GM19238 (cell line): ENCODE data around the gene VPS51.
A peak's percentile ranks its signal among the peaks of the same experiment; 100 is the strongest.
"Not testable (repeated sequence)": the region's sequence is repeated elsewhere in the genome, so short reads cannot be mapped to it uniquely, and the experiment has no call there.

ENCODE experiments used
- DNase-seq: peaks from one replicate; pipeline ENCODE4 v3.0.0; 2011; ENCODE audit warnings: low spot score; ENCODE audit not compliant: insufficient read length

Gene VPS51

DNA sequence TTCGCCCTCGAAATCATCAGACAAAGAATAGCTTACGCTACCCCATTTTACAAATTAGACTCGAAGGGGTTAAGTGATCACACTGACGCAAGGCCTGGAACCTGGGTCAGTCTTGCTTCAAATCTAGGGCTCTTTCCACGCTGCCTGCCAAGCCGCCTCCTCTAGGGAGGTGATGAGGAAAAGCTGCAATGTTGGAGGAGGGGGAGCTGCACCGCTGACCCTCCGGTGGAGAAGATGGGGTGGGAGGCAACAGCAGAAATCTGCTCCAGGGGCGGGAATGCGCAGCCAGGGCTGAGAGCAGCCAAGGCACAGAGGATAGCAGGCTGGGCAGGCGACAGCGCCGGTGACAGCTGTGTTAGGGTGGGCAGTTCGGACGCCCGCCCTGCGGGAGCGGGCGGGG lies 37.7 kb downstream of the VPS51 start:
- DNase-seq = no peak

DNA sequence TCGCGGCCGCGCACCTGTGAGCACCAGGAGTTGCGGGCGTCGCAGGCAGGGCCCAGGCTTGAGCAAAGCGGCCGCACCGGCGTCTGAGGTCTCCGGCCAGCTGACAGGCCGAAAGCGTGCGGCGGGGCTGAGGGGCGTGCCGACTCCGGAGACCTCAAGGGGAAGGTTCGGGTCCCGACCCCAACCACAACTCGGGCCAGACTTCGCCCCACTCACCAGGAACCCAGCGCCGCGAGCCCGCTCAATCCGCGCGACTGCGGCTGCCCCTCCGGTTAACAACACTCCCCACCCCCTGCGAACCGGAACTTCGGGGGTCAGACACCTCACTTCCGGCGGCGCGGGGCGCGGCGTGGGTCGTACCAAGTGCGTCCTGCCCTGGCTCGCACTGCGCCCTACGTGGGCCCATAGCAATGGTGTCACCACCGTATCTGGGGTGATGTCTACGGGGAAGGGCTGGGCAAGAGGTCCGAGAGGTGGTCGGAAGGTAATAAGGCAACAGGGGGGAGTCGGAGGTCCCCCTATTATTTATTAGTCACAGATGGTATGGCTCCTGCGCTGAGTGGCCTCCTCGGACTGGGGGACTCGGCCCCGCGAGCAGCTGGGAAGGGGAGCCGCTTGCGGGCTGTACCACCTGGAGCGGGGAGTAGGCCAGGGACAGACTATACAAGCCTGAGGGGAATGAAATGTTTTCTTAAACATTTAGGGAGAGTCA lies 38.4 kb downstream of the VPS51 start, which contains the start of gene SYVN1:
TSS of gene SYVN1 (minus strand) at position 280 of the 712 bp plus-strand sequence. CDS start 918 bp downstream, outside the sequence.
- DNase-seq = peak; percentile 89

DNA sequence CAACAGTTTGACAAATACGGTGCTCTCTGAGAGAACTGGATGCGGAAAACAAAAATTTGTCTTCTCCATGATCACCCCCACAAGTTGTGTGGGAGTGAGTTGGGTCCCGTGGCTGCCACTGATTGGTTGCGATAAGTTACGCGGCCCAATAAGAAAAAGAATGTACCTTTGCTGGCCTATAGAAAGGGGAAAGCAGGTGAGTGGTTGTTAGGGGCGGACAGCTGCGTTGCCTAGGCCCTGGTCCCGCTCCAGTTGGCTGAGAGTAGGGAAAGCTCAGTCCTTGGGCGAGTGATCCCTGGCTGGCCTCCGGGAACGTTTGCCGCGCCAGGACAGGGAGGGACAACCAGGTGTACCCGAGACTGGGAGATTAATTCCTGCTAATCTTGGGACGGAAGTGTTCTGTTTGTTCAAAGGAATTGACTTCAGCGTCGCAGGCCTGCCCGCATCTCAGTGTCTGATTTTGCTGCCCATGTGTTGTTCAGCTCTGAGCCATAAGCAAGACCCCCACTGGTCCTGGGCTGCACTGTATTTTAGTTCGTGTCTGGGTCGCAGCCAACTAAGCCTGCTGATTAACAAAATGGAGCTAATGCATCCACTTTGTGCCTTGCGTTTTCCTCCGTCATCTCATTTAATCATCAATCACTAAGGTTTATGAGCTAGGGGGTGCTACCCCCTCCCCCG lies 39.1 kb downstream of the VPS51 start:
- peak; percentile 86 for DNase-seq

DNA sequence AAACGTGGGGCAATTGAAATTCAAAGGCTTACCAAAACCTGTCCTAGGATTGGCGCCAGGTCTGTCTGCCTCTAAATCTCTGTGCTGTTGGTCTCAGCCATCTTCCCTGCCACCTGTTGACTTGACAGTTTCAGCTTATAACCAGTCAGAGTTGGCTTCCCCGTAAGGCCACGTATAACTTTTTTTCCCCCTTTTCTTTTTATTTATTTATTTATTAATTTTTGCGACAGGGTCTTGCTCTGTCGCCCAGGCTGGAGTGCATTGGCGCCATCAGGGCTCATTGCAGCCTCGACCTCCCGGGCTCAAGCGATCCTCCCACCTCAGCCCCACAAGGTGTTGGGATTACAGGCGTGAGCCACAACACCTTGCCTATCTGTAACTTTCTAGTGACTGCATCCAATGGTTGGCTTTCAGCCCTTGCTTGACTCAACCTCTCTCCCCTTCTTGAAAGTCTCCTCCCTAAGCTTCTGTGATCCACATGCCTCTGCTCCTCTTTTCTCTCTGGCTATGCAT lies 39.7 kb downstream of the VPS51 start:
- no peak for DNase-seq

DNA sequence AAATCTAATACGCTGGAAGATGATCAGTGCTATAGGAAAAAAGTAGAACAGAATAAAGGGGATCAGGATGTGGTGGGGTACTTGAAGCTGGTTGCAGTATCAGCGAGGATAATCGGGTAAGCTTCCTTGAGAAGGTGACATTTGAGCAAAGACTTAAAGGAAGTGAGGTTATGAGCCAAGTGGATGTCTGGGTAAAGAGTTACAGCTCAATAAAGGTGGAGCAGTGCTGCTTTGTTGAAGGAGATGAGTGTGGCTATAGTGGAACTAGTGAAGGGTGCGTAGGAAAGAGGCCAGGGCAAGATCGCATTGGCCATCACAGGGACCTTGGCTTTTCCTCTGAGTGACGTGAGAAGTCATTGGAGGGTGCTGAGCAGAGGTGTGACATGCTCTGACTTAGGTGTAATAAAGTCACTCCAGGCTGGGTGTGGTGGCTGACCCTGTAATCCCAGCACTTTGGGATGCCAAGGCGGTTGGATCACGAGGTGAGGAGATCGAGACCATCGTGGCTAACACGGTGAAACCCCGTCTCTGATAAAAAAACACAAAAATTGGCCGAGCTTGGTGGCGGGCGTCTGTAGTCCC lies 40.6 kb downstream of the VPS51 start:
- no peak for DNase-seq

- DNase-seq = no peak
Measured at GRCh38 chr11:65141896-65142494, 46.0 kb downstream of the VPS51 start.

DNA sequence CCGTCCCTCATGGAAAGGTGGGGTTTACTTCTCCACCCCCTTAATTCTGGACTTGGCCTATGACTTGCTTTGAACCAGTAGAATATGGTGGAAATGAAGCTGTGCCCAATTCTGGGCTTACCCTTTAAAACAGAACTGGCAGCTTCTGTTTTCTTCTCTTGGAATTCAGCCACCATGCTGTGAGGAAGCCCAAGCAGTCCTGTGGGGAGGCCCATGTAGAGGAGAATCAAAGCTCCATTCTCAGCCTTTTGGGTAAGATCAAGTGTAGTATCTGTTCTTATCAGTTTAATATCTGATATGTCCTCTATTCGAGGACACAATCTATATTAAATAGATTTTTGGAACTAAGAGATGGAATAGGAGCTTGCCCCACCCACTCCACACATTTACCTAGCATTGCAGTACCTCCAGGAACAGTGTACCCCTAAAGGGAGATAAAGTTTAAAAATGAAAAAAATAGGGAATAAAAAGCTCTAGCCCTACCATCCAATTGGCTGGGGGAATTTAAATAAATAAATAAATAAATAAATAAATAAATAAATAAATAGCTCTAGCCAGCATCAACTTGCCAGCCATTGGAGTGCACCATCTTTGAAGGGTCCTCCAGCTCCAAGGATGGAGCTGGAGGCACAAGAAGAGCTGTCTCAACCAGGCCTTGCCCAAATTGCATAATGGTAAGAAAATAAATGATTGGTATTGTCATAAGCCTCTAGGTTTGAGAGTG lies 51.5 kb downstream of the VPS51 start:
- no peak for DNase-seq

GRCh38 chr11:65148657-65149056 lies 52.6 kb downstream of the VPS51 start:
- DNase-seq = no peak

- not testable (repeated sequence) for DNase-seq
Measured at GRCh38 chr11:65150131-65150508, 54.1 kb downstream of the VPS51 start.

- DNase-seq = no peak
Measured at GRCh38 chr11:65150509-65151299, 54.7 kb downstream of the VPS51 start.

DNA sequence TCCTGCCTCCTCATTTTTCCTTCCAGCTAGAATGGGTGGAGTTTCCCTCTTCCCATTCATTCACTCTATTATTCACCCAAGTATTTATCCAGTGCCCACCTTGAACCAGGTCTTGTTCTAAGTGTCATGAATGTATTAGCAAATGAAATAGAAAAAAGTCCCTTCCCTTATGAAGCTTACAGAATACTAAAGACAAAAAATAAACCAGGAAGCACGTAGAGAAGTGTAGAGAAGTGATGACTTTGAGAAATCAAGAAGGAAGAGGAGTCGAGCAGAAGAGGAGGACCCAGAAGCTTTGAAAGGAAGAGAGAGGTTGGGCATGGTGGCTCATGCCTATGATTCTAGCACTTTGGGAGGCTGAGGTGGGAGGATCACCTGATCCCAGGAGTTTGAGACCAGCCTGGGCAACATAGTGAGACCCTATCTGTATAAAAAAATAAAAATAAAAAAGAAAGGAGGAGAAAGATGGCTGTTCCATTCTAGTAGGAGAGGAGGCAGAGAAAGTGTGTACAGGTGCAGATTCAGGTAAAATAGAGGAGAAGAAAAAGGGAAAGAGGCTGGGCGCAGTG lies 55.4 kb downstream of the VPS51 start:
- DNase-seq = no peak

GRCh38 chr11:65152122-65152521 lies 56.1 kb downstream of the VPS51 start:
- DNase-seq = no peak

DNA sequence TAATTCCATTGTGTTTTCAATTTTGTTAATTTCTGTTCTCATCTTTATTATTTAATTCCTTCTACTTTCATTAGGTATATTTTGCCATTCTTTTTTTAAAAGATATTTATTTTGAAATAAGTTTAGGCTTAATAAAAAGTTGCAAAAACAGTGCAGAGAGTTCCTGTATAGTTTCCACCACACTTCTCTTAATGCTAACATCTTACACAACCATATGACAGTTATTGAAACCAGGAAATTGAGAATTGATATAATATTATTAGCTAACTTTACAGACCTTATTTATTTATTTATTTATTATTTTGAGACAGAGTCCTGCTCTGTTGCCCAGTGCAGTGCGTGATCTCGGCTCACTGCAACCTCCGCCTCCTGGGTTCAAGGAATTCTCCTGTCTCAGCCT lies 60.2 kb downstream of the VPS51 start:
- DNase-seq = no peak

DNA sequence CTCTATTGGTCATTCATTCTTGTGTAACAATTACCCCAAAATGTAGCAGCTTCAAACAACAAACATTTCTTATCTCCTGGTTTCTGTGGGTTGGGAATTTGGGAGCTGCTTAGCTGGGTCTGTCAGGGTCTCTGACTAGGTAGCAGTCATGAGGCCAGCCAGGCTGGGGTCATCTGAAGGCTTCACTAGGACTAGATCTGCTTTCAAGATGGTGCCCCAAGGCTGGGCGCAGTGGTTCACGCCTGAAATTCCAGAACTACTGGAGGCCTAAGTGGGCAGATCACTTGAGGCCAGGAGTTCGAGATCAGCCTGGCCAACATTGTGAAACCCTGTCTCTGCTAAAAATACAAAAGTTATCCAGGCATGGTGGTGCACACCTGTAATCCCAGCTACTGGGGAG lies 60.9 kb downstream of the VPS51 start:
- no peak for DNase-seq

- no peak for DNase-seq
Measured at GRCh38 chr11:65157336-65157735, 61.3 kb downstream of the VPS51 start.

DNA sequence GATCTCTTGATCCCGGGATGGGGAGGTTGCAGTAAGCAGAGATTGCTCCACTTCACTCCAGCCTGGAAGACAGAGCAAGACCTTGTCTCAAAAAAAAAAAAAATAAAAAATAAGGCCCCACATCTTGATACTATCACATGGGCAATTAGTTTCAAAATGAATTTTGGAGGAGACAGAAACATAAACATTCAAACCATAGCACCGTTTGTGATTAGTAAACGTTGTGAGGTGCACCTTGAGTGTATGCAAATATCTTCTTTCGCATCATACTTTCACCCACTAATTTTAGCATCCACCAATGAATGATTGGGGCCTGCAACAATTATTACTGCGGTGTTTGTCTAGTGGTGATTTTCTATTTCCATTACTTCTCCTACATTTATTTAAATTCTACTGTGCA lies 63.0 kb downstream of the VPS51 start:
- no peak for DNase-seq

- no peak for DNase-seq
Measured at GRCh38 chr11:65160643-65161042, 64.6 kb downstream of the VPS51 start.
